ENCODE results near the gene CCDC24. TPM values are rescaled to one million over a fixed set of nuclear protein-coding genes. Genes with fewer than 3 reads are reported as not detected.
A peak's percentile ranks its signal among the peaks of the same experiment; 100 is the strongest.

CCDC24 gene
- total and polyA plus RNA-seq, 2 of the 13 experiments (the other 11 are each of a cell fraction or from before 2014, with no cell fraction given) = 1.4 to 2.9 TPM

- TF ChIP-seq, protein P1, sequence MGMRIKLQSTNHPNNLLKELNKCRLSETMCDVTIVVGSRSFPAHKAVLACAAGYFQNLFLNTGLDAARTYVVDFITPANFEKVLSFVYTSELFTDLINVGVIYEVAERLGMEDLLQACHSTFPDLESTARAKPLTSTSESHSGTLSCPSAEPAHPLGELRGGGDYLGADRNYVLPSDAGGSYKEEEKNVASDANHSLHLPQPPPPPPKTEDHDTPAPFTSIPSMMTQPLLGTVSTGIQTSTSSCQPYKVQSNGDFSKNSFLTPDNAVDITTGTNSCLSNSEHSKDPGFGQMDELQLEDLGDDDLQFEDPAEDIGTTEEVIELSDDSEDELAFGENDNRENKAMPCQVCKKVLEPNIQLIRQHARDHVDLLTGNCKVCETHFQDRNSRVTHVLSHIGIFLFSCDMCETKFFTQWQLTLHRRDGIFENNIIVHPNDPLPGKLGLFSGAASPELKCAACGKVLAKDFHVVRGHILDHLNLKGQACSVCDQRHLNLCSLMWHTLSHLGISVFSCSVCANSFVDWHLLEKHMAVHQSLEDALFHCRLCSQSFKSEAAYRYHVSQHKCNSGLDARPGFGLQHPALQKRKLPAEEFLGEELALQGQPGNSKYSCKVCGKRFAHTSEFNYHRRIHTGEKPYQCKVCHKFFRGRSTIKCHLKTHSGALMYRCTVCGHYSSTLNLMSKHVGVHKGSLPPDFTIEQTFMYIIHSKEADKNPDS (CRISPR knock-in tag; IDR thresholded peaks at IDR 0.05) = no peak
- TF ChIP-seq ZNF343 (CRISPR knock-in tag; IDR thresholded peaks at IDR 0.05) (peak; percentile 91), HOXA3 (CRISPR knock-in tag; IDR thresholded peaks at IDR 0.05) (peak; percentile 87), ZSCAN25 (CRISPR knock-in tag; IDR thresholded peaks at IDR 0.05) (0 out of 2 replicates have a peak, but pooled peaks have one; percentile 29), POLR2AphosphoS5 (IDR thresholded peaks at IDR 0.05; ENCODE audit: low read depth, low read length) (peak; percentile 66), ZNF7 (CRISPR knock-in tag; IDR thresholded peaks at IDR 0.05) (no peak)
- TF ChIP-seq, protein P2, sequence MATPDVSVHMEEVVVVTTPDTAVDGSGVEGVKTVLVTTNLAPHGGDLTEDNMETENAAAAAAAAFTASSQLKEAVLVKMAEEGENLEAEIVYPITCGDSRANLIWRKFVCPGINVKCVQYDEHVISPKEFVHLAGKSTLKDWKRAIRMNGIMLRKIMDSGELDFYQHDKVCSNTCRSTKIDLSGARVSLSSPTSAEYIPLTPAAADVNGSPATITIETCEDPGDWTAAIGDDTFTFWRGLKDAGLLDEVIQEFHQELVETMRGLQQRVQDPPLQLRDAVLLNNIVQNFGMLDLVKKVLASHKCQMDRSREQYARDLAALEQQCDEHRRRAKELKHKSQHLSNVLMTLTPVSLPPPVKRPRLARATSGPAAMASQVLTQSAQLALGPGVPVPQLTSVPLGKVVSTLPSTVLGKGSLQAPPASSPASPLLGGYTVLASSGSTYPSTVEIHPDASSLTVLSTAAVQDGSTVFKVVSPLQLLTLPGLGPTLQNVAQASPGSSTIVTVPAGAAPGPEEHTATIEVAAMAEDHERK (CRISPR knock-in tag; IDR thresholded peaks at IDR 0.05; ENCODE audit: low read depth) = peak; percentile 72
- TF ChIP-seq, protein P3, sequence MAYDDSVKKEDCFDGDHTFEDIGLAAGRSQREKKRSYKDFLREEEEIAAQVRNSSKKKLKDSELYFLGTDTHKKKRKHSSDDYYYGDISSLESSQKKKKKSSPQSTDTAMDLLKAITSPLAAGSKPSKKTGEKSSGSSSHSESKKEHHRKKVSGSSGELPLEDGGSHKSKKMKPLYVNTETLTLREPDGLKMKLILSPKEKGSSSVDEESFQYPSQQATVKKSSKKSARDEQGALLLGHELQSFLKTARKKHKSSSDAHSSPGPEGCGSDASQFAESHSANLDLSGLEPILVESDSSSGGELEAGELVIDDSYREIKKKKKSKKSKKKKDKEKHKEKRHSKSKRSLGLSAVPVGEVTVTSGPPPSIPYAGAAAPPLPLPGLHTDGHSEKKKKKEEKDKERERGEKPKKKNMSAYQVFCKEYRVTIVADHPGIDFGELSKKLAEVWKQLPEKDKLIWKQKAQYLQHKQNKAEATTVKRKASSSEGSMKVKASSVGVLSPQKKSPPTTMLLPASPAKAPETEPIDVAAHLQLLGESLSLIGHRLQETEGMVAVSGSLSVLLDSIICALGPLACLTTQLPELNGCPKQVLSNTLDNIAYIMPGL (CRISPR knock-in tag; IDR thresholded peaks at IDR 0.05; ENCODE audit: borderline replicate concordance in 1 of 2, low read depth in 1 of 2) = peak; percentile 95 to 99
- TF ChIP-seq, protein P4, sequence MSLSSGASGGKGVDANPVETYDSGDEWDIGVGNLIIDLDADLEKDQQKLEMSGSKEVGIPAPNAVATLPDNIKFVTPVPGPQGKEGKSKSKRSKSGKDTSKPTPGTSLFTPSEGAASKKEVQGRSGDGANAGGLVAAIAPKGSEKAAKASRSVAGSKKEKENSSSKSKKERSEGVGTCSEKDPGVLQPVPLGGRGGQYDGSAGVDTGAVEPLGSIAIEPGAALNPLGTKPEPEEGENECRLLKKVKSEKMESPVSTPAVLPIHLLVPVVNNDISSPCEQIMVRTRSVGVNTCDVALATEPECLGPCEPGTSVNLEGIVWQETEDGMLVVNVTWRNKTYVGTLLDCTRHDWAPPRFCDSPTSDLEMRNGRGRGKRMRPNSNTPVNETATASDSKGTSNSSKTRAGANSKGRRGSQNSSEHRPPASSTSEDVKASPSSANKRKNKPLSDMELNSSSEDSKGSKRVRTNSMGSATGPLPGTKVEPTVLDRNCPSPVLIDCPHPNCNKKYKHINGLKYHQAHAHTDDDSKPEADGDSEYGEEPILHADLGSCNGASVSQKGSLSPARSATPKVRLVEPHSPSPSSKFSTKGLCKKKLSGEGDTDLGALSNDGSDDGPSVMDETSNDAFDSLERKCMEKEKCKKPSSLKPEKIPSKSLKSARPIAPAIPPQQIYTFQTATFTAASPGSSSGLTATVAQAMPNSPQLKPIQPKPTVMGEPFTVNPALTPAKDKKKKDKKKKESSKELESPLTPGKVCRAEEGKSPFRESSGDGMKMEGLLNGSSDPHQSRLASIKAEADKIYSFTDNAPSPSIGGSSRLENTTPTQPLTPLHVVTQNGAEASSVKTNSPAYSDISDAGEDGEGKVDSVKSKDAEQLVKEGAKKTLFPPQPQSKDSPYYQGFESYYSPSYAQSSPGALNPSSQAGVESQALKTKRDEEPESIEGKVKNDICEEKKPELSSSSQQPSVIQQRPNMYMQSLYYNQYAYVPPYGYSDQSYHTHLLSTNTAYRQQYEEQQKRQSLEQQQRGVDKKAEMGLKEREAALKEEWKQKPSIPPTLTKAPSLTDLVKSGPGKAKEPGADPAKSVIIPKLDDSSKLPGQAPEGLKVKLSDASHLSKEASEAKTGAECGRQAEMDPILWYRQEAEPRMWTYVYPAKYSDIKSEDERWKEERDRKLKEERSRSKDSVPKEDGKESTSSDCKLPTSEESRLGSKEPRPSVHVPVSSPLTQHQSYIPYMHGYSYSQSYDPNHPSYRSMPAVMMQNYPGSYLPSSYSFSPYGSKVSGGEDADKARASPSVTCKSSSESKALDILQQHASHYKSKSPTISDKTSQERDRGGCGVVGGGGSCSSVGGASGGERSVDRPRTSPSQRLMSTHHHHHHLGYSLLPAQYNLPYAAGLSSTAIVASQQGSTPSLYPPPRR (CRISPR knock-in tag; IDR thresholded peaks at IDR 0.05; ENCODE audit: borderline replicate concordance) = peak; percentile 80; the same call in 1 of the 2 replicates
- TF ChIP-seq, protein P5, sequence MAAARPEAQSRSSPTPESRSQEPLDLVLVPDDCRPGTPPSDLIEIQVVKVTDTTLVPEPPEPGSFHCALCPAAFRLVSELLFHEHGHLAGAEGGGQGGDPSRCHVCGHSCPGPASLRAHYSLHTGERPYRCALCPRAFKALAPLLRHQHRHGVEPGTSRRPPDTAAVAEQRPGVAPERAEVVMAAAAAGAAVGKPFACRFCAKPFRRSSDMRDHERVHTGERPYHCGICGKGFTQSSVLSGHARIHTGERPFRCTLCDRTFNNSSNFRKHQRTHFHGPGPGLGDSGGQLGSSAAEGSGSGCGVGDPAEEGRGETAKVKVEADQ (CRISPR knock-in tag; IDR thresholded peaks at IDR 0.05; ENCODE audit: borderline replicate concordance) = peak; percentile 37; the same call in 1 of the 2 replicates
- TF ChIP-seq, protein P6, sequence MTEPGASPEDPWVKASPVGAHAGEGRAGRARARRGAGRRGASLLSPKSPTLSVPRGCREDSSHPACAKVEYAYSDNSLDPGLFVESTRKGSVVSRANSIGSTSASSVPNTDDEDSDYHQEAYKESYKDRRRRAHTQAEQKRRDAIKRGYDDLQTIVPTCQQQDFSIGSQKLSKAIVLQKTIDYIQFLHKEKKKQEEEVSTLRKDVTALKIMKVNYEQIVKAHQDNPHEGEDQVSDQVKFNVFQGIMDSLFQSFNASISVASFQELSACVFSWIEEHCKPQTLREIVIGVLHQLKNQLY (CRISPR knock-in tag; IDR thresholded peaks at IDR 0.05) = peak; percentile 78; the same call in 1 of the 2 replicates
- TF ChIP-seq, protein P7, sequence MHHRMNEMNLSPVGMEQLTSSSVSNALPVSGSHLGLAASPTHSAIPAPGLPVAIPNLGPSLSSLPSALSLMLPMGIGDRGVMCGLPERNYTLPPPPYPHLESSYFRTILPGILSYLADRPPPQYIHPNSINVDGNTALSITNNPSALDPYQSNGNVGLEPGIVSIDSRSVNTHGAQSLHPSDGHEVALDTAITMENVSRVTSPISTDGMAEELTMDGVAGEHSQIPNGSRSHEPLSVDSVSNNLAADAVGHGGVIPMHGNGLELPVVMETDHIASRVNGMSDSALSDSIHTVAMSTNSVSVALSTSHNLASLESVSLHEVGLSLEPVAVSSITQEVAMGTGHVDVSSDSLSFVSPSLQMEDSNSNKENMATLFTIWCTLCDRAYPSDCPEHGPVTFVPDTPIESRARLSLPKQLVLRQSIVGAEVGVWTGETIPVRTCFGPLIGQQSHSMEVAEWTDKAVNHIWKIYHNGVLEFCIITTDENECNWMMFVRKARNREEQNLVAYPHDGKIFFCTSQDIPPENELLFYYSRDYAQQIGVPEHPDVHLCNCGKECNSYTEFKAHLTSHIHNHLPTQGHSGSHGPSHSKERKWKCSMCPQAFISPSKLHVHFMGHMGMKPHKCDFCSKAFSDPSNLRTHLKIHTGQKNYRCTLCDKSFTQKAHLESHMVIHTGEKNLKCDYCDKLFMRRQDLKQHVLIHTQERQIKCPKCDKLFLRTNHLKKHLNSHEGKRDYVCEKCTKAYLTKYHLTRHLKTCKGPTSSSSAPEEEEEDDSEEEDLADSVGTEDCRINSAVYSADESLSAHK (CRISPR knock-in tag; IDR thresholded peaks at IDR 0.05; ENCODE audit: borderline replicate concordance) = 0 out of 2 replicates have a peak, but pooled peaks have one; percentile 15
Observed at GRCh38 chr1:43946236-43947060, 45.0 kb upstream of the CCDC24 start, which contains the start of gene IPO13 (continued).

All from HepG2 (cell line).